ENCODE data around the gene FBXL20.

FBXL20 gene

GRCh38 chr17:39223907-39224777 lies 177.3 kb downstream of the FBXL20 start:
- no peak for DNase-seq

DNA sequence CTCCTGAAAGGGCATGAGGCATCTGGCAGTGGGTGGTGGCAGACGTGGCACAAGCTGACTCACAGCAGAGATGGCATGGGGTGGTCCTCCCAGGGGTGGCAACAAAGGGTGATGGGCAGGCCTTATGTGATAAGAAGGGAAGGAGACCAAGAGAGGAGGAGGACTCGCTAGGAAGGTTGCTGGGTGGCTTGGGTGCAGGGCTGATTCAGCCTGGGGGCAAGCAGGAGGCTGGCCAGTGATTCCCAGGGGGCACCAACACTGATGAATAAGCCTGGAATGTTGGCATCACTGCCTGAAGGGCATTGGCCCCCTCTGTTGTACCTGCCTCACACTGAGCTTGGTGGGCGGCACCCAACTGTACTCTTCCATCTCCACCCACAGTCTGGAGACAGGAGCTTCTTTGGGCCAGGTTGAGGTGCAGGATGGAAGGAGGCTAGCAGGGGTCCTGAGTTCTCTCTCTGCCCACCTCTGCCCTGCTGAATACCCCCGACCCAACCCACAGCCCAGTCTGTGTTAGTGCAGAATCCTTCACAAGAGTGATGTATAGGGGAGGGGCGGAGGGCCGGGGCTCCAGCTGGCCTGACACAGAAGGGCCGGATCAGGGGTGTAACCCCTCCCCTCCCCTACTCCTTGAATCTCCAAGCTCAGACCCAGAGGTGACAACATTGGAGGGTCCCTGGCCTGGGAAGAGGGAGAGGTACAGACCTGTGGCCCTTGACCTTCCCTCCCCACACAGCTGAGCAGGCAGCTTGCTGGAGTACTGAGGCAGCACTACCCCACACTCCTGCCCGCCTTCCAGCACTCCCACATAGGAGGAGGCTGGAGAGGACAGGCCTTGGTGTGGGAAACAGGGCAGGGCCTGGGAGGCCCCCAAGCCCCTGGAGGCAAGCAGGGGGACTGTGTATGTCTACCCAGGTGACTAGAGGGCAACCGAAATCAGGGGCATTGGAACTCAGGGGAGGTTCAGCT lies 178.3 kb downstream of the FBXL20 start:
- no peak for DNase-seq

DNA sequence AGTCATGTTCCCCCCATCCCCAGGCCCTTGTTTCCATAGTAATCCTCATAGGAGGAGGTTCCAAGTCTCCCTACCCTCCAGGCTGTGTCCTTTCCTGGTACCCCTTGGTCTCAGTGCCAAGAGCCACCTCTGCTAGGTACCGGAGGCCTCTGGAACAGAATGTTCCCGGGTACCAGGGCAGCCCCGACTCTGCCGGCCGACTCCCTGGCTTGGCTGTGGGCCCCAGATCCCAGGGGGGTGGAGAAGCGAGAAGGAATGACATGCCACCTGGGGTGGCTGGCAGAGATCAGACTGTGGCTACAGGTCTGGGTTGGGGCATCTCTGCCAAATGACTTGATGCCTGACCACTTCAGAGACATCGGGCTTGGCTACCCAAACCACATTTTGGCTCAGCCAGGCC lies 179.3 kb downstream of the FBXL20 start:
- DNase-seq = no peak

DNA sequence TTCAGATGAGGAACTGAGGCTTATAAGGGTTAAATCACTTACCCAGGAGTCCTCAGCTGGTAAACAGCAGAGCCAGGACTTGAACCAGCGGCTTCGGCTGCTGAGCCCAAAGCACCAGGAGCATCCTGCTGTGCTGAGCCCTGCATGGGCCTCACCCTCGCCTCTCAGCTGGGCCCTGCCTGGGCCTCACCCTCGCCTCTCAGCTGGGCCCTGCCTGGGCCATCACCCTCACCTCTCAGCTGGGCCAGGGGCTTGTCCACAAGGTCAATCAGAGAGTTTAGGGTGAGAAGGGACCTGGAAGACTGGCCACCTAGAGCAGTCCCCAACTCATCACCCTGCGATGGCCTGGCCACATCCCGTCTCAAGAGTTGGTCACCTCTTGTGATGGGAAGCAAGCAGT lies 179.9 kb downstream of the FBXL20 start:
- DNase-seq = no peak

DNA sequence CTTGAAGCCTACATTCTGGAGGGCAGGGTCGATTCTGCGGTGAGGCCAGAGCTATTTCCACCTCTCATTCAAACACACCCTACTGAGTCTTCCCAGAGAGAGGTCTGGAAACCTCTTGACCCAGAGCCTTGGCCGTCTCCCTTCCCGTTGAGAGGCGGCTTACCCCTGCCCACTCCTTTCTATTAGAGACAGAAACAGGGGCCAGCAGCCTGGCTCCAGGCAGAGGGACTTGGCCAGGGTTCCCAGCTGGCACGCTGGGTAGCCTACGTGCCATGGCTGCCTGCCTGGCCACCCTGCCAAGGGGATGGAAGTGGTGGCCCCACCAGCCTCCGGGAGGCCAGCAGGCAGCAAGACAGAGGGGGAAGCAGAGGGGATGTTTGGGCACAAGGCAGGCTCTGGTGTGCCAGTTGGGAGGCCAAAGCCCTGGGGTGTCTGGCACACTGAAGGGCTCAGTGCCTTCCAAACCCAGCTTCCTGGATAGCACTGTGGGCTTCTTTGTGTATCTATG lies 181.7 kb downstream of the FBXL20 start:
- DNase-seq = no peak

- no peak for DNase-seq
Measured at GRCh38 chr17:39218906-39219305, 182.5 kb downstream of the FBXL20 start.

GRCh38 chr17:39217734-39218369 lies 183.6 kb downstream of the FBXL20 start:
- DNase-seq = no peak

GRCh38 chr17:39213852-39214251 lies 187.6 kb downstream of the FBXL20 start:
- no peak for DNase-seq

GRCh38 chr17:39212841-39213480 lies 188.5 kb downstream of the FBXL20 start:
- DNase-seq = no peak

GRCh38 chr17:39212195-39212810 lies 189.1 kb downstream of the FBXL20 start:
- DNase-seq = no peak

DNA sequence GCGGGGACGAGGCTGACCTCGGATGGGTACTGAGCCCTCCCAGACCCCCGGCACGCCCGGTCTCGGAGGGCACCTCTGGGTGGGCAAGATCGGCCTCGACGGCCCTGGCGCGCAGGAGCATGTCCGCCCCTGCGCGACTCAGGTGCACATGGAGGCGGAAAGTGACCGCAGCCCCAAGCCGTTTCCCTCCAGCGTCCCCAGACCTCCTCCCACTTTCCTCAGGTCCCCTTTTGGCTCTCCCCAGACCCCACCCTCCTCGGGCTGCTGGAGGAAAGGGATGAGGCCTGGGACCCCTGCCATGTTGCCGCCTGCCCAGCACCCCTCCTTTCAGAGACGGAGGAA lies 191.4 kb downstream of the FBXL20 start:
- DNase-seq = no peak

- no peak for DNase-seq
Measured at GRCh38 chr17:39209317-39210092, 191.9 kb downstream of the FBXL20 start.

GRCh38 chr17:39208893-39209292 lies 192.5 kb downstream of the FBXL20 start:
- peak; percentile 13 for DNase-seq

GRCh38 chr17:39208136-39208535 lies 193.3 kb downstream of the FBXL20 start:
- DNase-seq = no peak

- DNase-seq = no peak
Measured at GRCh38 chr17:39205112-39205526, 196.3 kb downstream of the FBXL20 start.

- no peak for DNase-seq
Measured at GRCh38 chr17:39204245-39204644, 197.2 kb downstream of the FBXL20 start.

All from SHP77 treated with DMSO at 0.1 percent for 48 hours (cell line).